ENCODE results near the gene PPP1R9B. TPM values are rescaled to one million over a fixed set of nuclear protein-coding genes. Genes with fewer than 3 reads are reported as not detected.
A peak's percentile ranks its signal among the peaks of the same experiment; 100 is the strongest.

Gene PPP1R9B
- total RNA-seq, 3 donors from 2014 or later, result 21.8 to 24.9 (median 22.7) TPM

DNA sequence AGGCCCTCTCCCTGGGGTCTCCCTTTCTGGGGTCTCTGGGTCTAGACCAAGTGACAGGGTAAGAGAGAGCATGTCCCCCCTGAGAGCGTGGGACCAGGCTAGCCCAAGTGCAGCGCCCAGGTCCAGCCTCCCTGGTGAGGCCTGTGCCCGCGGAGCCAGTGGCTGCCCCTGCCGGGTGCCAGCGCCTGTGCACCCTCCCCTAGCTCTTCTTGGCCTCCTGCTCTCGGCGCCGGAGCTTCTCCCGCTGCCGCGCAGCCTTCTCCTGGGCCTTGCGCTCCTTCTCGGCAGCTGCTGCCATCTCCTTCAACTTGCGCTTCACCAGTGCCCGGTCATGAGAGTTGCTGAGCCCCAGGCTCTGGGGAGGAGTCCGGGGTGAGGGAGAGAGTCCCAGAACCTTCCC, 37.8 kb downstream of the PPP1R9B start:
- H3K27ac ChIP-seq, result peak overlapping the region; percentile 78 to 93

DNA sequence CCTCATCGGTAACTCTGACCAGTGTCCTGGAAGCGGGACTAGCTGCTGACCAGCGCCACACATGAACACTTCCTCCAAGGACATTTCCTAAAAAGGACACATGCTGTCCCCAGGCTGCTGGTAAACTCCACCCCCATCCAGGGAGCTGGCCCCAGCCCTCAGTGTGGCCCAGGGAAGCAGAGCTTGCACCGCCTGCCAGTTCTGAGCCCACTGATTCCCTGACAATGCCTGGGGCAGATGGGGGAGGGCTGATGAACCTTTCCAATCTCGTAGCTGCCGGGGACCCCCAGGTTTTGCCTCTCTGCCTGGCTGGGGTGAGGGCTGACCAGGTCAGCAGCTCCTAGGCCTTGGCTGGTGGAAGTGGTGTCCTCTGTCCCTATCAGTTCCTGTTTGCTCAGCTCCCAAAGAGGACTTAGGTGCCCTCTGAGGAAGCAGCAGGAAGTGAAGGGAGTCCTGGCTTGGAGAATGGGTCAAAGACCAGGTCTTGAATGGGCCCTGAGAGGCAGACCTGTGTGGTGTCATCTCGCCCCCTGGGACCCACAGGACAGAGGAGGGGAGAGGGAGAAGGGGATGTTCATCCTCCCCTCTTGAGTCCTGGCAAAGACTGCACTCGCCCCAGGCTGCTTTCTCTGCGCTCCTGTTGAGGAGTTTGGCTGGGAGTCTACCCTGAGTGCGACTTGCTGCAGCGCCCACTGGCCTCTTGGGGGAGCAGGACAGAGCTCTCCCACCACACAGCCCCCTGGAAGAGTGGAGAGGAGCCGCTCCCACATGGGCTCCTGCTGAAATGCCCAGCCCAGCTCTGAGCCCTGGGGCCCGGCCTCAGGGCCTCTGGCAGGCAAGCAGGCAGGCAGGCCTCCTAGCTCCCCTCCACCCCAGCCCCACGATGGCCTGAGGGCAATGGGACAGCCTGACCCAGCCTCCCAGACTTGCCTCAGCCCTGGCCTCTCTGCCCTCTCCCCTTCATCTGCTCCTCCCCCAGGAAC, 38.5 kb downstream of the PPP1R9B start:
- intact Hi-C loops (cut with DNase I; ENCODE audit: low total_unique reads), result no loop called here
- Histone ChIP-seq H3K27me3 (no peaks in the 10 kb centered on the region), H3K9me3 (no peaks in the 10 kb centered on the region), H3K36me3 (no peaks in the 10 kb centered on the region), H3K4me1 (peaks cover 1 to 10% of the 10 kb centered on the region in 2 donors), H3K4me3 (no peak overlapping the region), H3K27ac (peak overlapping the region; percentile 78 to 93)
- TF ChIP-seq POLR2AphosphoS5 (IDR thresholded peaks at IDR 0.05), result no peak
- TF ChIP-seq, protein P1, sequence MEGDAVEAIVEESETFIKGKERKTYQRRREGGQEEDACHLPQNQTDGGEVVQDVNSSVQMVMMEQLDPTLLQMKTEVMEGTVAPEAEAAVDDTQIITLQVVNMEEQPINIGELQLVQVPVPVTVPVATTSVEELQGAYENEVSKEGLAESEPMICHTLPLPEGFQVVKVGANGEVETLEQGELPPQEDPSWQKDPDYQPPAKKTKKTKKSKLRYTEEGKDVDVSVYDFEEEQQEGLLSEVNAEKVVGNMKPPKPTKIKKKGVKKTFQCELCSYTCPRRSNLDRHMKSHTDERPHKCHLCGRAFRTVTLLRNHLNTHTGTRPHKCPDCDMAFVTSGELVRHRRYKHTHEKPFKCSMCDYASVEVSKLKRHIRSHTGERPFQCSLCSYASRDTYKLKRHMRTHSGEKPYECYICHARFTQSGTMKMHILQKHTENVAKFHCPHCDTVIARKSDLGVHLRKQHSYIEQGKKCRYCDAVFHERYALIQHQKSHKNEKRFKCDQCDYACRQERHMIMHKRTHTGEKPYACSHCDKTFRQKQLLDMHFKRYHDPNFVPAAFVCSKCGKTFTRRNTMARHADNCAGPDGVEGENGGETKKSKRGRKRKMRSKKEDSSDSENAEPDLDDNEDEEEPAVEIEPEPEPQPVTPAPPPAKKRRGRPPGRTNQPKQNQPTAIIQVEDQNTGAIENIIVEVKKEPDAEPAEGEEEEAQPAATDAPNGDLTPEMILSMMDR (IDR thresholded peaks at IDR 0.05), result no peak
- no peak for TF ChIP-seq POLR2A (IDR thresholded peaks at IDR 0.05)
- peak in 1 of 2 donors; percentile 53 for DNase-seq (ENCODE audit: low spot score in 2 of 2)

More for the DNA sequence above, 37.8 kb downstream of the PPP1R9B start:
- intact Hi-C loops (cut with DNase I; ENCODE audit: low total_unique reads), result no loop called here
- H3K27me3 ChIP-seq, result no peaks in the 10 kb centered on the region
- peaks cover 7 to 10% of the 10 kb centered on the region in 2 donors for H3K4me1 ChIP-seq
- no peak for DNase-seq (ENCODE audit: low spot score in 2 of 2)
- no peaks in the 10 kb centered on the region for H3K36me3 ChIP-seq
- no peaks in the 10 kb centered on the region for H3K9me3 ChIP-seq
- no peak for TF ChIP-seq POLR2A (IDR thresholded peaks at IDR 0.05)
- TF ChIP-seq, protein P1 (IDR thresholded peaks at IDR 0.05), result peak in 2 of 3 donors; percentile 34 to 35
- no peak overlapping the region for H3K4me3 ChIP-seq

DNA sequence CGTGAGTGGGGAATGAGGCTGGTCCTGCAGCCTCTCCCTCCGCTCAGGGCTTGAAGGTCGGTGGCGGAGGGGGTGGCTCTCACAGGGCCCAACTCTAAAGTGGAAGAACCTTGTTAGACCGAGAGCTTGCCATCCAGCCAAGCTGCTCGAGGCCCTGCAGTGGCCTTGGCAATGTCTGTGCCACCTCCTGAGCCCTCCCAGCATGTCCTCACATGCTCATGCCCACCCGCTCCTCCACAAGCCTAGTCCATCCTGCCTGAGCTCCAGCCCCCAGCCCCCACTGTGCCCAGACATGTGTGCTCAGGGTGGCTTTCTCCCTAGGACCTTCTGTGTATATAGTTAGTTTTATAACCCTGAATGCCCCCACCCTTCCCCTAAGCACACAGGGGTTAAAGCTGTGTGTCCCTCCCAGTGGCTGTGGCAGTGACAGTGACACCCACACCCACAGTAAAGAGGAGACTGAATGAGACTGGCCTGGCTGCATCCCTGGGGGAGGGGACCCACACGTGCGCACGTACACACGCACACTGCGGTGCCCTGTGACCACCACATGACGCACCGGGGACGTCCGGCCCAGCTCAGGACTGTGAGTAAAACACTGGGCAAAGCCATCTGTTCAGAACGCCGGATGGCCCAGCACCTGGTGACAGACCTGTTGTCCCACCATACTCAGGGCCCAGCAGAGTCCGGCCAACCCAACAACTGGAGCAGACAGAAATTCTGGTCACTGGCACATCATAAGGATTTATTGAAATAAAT, 39.7 kb downstream of the PPP1R9B start:
- H3K36me3 ChIP-seq, result no peaks in the 10 kb centered on the region
- intact Hi-C loops (cut with DNase I; ENCODE audit: low total_unique reads), result no loop called here
- no peaks in the 10 kb centered on the region for H3K27me3 ChIP-seq
- DNase-seq (ENCODE audit: low spot score in 2 of 2), result no peak
- peak overlapping the region; percentile 78 to 93 for H3K27ac ChIP-seq
- H3K9me3 ChIP-seq, result no peaks in the 10 kb centered on the region
- peak in 1 of 3 donors; percentile 23 for TF ChIP-seq POLR2AphosphoS5 (IDR thresholded peaks at IDR 0.05)
- TF ChIP-seq, protein P1 (IDR thresholded peaks at IDR 0.05), result no peak
- H3K4me1 ChIP-seq, result peaks cover 0 to 10% of the 10 kb centered on the region in 2 donors
- no peak overlapping the region for H3K4me3 ChIP-seq

DNA sequence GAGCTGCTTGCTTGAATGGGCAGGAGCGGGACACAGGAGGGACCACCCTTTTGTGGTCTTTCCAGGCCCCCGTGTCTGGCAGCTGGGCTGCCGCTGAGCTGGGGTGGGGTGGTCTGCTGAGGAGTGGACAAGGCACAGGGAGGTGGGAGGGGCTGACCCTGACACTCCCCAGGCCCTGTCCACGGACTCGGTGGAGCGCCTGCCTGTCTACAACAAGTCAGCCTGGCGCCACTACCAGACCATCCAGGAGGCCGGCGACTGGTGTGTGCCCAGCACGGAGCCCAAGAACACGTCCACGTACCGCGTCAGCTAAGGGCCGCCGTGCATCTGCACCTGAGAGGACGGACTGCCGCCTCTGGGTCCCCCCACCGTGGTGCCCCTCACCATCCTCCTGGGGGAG, 40.7 kb downstream of the PPP1R9B start:
- intact Hi-C loops (cut with DNase I; ENCODE audit: low total_unique reads), result no loop called here
- no peak for TF ChIP-seq POLR2AphosphoS5 (IDR thresholded peaks at IDR 0.05)
- no peak for TF ChIP-seq POLR2A (IDR thresholded peaks at IDR 0.05)
- TF ChIP-seq, protein P1 (IDR thresholded peaks at IDR 0.05), result no peak
- H3K9me3 ChIP-seq, result no peaks in the 10 kb centered on the region
- DNase-seq (ENCODE audit: low spot score in 2 of 2), result no peak
- H3K36me3 ChIP-seq, result no peaks in the 10 kb centered on the region
- H3K27me3 ChIP-seq, result no peaks in the 10 kb centered on the region
- H3K4me1 ChIP-seq, result peaks cover 0 to 10% of the 10 kb centered on the region in 2 donors
- H3K27ac ChIP-seq, result peak overlapping the region in 1 of 2 donors; percentile 93
- H3K4me3 ChIP-seq, result no peak overlapping the region

Data from breast epithelium (tissue), 4 donors.